ENCODE measurements around the gene FOXI3.

FOXI3 gene

DNA sequence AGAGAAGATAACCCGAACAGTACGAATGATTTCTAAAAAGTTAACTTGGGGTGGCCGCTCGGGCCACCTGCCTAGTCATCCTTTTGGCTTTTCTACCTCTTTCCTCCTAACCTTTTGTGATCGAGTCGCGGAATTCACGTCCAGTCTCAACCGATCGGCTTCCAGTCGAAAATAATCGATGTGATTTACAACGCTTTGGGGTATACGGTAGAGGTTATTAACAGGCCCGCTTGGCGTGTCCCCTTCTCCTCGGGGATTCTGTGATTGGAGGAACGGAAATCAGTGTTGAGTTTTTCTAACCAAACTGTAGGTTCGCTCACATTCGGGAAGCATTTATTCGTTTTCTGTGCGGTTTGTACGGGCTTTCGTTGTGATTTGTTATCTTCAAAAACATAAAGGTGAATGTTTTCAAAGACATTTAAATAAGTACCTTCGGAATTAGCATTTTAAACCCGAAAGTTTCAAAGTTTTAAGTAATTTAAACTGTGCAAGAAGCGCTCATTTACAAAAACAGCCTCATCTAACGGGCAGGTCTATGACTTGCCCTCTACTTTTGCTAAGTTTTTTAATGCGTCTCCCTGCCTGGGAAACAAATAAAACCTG lies 588 bp upstream of the FOXI3 start:
- H3K4me3 ChIP-seq (replicated peaks; ENCODE audit: low read depth, low read length): no peak overlapping the region
- TF ChIP-seq, protein P1, sequence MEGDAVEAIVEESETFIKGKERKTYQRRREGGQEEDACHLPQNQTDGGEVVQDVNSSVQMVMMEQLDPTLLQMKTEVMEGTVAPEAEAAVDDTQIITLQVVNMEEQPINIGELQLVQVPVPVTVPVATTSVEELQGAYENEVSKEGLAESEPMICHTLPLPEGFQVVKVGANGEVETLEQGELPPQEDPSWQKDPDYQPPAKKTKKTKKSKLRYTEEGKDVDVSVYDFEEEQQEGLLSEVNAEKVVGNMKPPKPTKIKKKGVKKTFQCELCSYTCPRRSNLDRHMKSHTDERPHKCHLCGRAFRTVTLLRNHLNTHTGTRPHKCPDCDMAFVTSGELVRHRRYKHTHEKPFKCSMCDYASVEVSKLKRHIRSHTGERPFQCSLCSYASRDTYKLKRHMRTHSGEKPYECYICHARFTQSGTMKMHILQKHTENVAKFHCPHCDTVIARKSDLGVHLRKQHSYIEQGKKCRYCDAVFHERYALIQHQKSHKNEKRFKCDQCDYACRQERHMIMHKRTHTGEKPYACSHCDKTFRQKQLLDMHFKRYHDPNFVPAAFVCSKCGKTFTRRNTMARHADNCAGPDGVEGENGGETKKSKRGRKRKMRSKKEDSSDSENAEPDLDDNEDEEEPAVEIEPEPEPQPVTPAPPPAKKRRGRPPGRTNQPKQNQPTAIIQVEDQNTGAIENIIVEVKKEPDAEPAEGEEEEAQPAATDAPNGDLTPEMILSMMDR (IDR thresholded peaks at IDR 0.05; ENCODE audit: low read depth, low read length, missing control alignments): no peak
- DNase-seq (ENCODE audit: extremely low read depth, low read depth): no peak

DNA sequence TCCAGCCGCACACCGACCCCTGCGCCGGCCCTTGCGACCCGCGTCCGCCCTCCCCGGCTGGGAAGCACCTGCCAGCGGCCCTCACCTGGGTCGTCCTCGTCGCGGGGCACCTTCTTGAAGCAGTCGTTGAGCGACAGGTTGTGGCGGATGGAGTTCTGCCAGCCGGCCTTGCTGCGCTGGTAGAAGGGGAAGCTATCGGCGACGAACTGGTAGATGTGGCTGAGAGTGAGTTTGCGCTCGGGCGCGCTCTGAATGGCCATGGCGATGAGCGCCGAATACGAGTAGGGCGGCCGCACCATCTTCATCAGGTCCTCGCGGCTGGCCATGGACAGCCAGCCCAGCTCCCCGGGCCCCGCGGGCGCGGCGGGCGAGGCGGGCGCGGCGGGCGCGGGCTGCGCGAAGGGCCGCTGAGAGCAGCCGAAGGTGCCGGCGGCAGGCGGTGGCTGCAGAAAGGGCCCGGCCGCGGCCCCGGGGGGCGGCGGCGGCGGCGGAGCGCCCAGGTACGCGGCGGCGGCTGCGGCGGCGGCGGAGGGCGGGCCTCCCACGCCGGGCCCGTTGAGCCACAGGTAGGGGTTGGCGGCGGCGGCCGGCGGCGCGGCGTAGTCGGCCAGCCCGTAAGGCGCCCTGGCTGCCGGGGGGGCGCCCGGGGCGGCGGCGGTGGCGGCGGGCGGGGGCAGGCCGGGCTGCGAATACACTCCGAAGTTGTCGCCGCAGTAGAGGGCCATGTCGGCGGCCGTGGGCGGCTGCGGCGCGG lies 505 bp downstream of the FOXI3 start:
- no peak for DNase-seq (ENCODE audit: extremely low read depth, low read depth)
- H3K4me3 ChIP-seq (replicated peaks; ENCODE audit: low read depth, low read length): no peak overlapping the region
- TF ChIP-seq, protein P1 (IDR thresholded peaks at IDR 0.05; ENCODE audit: low read depth, low read length, missing control alignments): no peak

DNA sequence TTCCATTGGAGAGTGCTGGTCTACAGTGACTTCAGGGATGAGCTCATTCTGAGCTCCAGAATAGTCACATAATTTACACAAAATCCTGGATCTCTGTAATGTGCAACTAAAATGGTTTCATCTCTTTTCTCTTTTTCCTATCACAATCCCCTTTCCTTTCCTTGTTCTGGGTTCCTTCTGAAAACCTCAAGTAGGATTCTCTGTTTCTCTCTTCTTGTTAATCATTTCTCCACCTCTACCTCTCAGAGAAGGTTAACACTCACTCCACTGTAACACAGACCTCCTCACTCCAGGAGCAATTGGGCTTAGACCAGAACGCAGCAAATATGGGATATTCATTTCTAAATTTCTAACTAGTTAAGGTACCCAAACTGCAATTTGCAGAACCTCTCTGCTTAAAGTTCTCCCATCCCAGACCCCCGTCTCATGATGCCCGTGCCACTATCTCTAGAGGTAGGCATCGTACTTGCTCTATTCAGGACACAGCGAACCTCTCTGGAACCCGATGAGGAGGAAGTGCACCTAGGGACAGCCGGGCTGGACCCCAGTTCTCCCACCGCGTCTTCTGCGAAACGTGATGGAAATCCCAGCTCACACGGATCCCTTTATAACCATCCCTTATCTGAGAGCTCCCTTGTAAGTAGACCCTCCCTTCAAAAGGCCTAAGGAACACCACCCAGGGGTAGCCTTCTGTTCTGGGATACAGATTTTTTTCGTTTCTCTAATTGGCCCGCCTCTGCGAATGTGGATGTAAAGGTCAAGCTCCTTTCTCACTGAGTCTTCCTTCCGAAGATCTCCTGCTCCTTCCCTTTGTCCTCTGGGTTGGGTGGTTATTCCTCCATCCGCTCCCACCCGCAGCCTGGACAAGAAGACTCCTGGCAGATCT lies 1.3 kb downstream of the FOXI3 start:
- no peak for DNase-seq (ENCODE audit: extremely low read depth, low read depth)
- TF ChIP-seq, protein P1 (IDR thresholded peaks at IDR 0.05; ENCODE audit: low read depth, low read length, missing control alignments): no peak
- H3K4me3 ChIP-seq (replicated peaks; ENCODE audit: low read depth, low read length): no peak overlapping the region

DNA sequence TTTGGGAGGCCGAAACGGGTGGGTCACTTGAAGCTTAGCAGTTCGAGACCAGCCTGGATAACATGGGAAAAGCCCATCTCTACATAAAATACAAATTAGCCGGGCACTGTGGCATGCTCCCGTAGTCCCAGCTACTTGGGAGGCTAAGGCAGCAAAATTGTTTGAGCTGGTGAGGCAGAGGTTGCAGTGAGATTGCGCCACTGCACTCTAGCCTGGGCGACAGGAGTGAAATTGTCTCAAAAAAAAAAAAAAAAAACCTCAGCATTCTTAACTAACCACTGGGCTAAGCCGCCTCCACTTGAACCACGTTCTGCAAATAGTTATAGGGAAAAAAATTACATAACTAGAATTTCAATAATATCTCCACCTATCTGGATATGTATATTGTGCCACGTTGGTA lies 2.3 kb downstream of the FOXI3 start:
- DNase-seq (ENCODE audit: extremely low read depth, low read depth): no peak
- TF ChIP-seq, protein P1 (IDR thresholded peaks at IDR 0.05; ENCODE audit: low read depth, low read length, missing control alignments): no peak
- no peak overlapping the region for H3K4me3 ChIP-seq (replicated peaks; ENCODE audit: low read depth, low read length)

DNA sequence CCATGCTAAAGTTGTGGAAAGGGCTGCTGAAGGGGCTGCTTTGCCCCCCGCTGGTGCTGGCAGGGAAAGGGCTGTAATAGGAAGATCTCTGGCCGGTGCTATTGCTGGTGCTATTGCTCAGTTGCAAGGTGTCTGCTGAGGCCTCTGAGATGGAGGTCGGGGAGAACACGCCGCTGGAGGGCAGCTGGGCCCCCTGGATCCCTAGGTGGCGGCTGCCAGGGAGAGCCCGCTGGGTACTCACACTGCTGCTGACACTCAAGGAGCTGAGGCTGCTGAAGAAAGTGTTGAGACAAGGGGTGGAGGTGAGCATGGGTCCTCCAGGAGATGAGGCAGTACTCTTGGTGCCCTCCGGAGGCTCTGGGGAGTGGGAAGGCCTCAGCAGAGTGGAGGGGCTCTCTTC lies 4.2 kb downstream of the FOXI3 start:
- DNase-seq (ENCODE audit: extremely low read depth, low read depth): no peak
- H3K4me3 ChIP-seq (replicated peaks; ENCODE audit: low read depth, low read length): no peak overlapping the region
- TF ChIP-seq, protein P1 (IDR thresholded peaks at IDR 0.05; ENCODE audit: low read depth, low read length, missing control alignments): no peak

DNA sequence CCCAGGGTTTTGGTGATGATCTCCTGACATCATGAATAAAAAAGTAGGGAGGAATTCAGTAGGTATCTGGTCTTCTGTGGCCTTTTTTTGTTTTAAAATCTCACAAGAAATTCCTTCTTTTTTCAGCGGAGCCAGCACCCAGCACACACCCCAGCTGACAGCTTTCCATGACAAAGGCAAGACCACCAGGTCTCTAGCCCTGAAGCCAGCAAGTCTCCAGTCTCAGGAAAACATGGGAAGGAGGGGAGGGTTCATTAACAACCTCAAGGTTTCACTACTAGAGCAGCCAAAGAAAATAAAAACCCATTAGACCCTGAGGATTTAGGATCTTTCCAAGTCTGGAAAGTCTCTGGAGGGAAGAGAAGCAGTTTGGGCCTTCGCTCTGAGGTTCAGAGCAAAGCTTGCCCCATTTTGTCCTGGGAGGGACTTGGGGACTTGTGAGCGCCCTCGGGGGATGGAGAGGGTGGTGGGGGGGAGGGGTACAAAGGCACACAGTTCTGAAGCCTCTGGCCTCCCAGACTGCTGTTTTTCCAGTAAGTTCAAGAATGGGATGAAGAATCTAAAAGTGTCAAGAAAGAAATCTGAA lies 9.0 kb downstream of the FOXI3 start:
- no peak for DNase-seq (ENCODE audit: extremely low read depth, low read depth)
- H3K4me3 ChIP-seq (replicated peaks; ENCODE audit: low read depth, low read length): no peak overlapping the region
- TF ChIP-seq, protein P1 (IDR thresholded peaks at IDR 0.05; ENCODE audit: low read depth, low read length, missing control alignments): no peak

All from HFF-Myc (cell line).